Upper lobe of right lung (tissue), 1 donor: ENCODE data around the gene MAN1B1. TPM values are rescaled to one million over a fixed set of nuclear protein-coding genes. Genes with fewer than 3 reads are reported as not detected.
A peak's percentile ranks its signal among the peaks of the same experiment; 100 is the strongest.

Experiments used
- ATAC-seq: fragments of 200-7000 bp; cut with Tn5 transposase; one replicate; pipeline ENCODE4 v1.9.1; 2020; ENCODE audit warnings: mild to moderate bottlenecking, moderate library complexity
- DNase-seq: peaks from one replicate; pipeline ENCODE4 v3.0.0-alpha.2; 2020
- H3K27ac ChIP-seq: fragments of 200-600 bp; one replicate; pipeline ENCODE4 v1.8.0; 2022
- H3K27me3 ChIP-seq: fragments of 200-600 bp; one replicate; pipeline ENCODE4 v1.8.0; 2022; ENCODE audit warnings: mild to moderate bottlenecking
- H3K36me3 ChIP-seq: fragments of 200-600 bp; one replicate; pipeline ENCODE4 v1.8.0; 2022
- H3K4me1 ChIP-seq: fragments of 200-600 bp; one replicate; pipeline ENCODE4 v1.8.0; 2022
- H3K4me3 ChIP-seq: fragments of 200-600 bp; one replicate; pipeline ENCODE4 v1.8.0; 2022; ENCODE audit warnings: mild to moderate bottlenecking
- H3K9me3 ChIP-seq: fragments of 200-600 bp; one replicate; pipeline ENCODE4 v1.8.0; 2022
- intact Hi-C: fragments of 100-400 bp; cut with DNase I; formaldehyde crosslinking; loops from one replicate; pipeline ENCODE4 v1.11.0; 2022
- total RNA-seq: library from RNA; stranded (reverse); fragmentation: NEBNext Ultra II Directional; extraction: Animal tissue kit (Norgen Biotek cat#: 25700); gene quantifications from one replicate; pipeline ENCODE4 v1.2.1, GENCODE V29; 2021
- TF ChIP-seq, protein P1 (sequence below): fragments of 200-600 bp; IDR thresholded peaks from one replicate; pipeline ENCODE4 v1.8.0; 2022; ENCODE audit warnings: antibody characterized with exemption
- donor health status: DM: no; HTN: yes; CAD: no; lungs with severe emphysema.

Gene MAN1B1
- total RNA-seq, 1 donor from 2014 or later: 39.4 TPM

DNA sequence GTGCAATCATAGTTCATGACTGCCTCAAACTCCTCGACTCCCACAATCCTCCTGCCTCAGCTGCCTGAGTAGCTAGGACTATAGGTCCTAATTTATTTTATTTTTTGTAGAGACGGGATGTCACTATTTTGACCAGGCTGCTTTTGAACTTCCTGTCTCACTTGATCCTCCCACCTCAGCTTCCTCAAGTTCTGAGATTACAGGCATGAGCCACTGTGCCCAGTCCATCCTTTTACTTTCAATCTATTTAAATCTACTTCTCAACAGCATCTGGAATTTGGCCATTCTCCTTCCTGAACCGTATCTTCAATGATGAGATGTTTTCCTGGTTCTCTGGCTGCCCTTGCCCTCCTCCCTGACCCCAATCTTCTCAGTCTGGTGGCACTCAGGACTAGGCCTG, 40.0 kb downstream of the MAN1B1 start:
- peak overlapping the region; percentile 85 for H3K27ac ChIP-seq
- no peaks in the 10 kb centered on the region for H3K9me3 ChIP-seq
- H3K27me3 ChIP-seq: no peaks in the 10 kb centered on the region
- intact Hi-C loops: no loop called here
- ATAC-seq (no peak), DNase-seq (no peak)
- H3K36me3 ChIP-seq: no peaks in the 10 kb centered on the region
- H3K4me3 ChIP-seq: peak overlapping the region; percentile 44
- H3K4me1 ChIP-seq: peaks cover 26% of the 10 kb centered on the region
- TF ChIP-seq, protein P1, sequence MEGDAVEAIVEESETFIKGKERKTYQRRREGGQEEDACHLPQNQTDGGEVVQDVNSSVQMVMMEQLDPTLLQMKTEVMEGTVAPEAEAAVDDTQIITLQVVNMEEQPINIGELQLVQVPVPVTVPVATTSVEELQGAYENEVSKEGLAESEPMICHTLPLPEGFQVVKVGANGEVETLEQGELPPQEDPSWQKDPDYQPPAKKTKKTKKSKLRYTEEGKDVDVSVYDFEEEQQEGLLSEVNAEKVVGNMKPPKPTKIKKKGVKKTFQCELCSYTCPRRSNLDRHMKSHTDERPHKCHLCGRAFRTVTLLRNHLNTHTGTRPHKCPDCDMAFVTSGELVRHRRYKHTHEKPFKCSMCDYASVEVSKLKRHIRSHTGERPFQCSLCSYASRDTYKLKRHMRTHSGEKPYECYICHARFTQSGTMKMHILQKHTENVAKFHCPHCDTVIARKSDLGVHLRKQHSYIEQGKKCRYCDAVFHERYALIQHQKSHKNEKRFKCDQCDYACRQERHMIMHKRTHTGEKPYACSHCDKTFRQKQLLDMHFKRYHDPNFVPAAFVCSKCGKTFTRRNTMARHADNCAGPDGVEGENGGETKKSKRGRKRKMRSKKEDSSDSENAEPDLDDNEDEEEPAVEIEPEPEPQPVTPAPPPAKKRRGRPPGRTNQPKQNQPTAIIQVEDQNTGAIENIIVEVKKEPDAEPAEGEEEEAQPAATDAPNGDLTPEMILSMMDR: no peak

GRCh38 chr9:137127301-137128157, 40.7 kb downstream of the MAN1B1 start:
- peak overlapping the region; percentile 85 for H3K27ac ChIP-seq
- H3K4me3 ChIP-seq: peak overlapping the region; percentile 77
- no peaks in the 10 kb centered on the region for H3K27me3 ChIP-seq
- no peaks in the 10 kb centered on the region for H3K36me3 ChIP-seq
- TF ChIP-seq, protein P1: no peak
- peak; percentile 34 for ATAC-seq
- DNase-seq: peak; percentile 75
- no peaks in the 10 kb centered on the region for H3K9me3 ChIP-seq
- intact Hi-C loops: no loop called here
- H3K4me1 ChIP-seq: peaks cover 26% of the 10 kb centered on the region

GRCh38 chr9:137128158-137128861, 41.5 kb downstream of the MAN1B1 start:
- DNase-seq (no peak), ATAC-seq (no peak)
- Histone ChIP-seq H3K27ac (peak overlapping the region; percentile 85), H3K27me3 (no peaks in the 10 kb centered on the region), H3K9me3 (no peaks in the 10 kb centered on the region), H3K4me3 (peak overlapping the region; percentile 77), H3K36me3 (no peaks in the 10 kb centered on the region), H3K4me1 (peaks cover 26% of the 10 kb centered on the region)
- intact Hi-C loops: no loop called here
- TF ChIP-seq, protein P1: no peak

DNA sequence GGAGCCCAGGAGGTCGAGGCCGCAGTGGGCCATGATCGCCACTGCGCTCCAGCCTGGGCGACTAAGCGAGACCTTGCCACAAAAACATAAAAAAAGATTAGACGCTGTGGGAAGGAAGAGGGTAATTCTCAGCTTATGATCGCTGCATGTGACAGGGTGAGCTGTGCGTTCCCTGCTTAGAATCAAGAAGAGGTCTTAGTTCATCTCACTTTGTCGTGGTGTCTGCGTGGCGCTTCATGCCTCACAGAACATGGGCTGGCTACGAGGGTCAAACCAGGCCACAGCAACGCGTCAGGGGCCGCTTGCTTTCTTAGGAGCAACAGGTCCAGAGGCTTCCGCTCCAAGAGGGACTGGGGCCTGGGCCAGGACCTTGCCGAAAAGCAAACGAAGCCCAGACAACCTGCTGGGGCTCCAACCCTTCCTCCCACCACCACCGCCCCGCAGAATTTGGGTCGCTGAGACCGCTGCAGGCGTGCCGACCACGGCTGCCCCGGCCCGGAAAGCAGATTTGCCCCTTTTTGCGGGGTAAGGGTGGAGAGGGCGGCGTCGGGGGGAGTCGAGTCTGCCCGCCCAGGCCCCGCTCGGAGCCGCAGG, 42.2 kb downstream of the MAN1B1 start:
- DNase-seq: no peak
- ATAC-seq: no peak

GRCh38 chr9:137129456-137130175, 42.8 kb downstream of the MAN1B1 start:
- TF ChIP-seq, protein P1: no peak
- Histone ChIP-seq H3K4me3 (peak overlapping the region; percentile 77), H3K36me3 (no peaks in the 10 kb centered on the region), H3K4me1 (peaks cover 26% of the 10 kb centered on the region), H3K27ac (peak overlapping the region; percentile 85), H3K27me3 (no peaks in the 10 kb centered on the region), H3K9me3 (no peaks in the 10 kb centered on the region)
- DNase-seq (peak; percentile 96), ATAC-seq (peak; percentile 98)
- intact Hi-C loops: no loop called here

More for the DNA sequence above, 42.2 kb downstream of the MAN1B1 start:
- TF ChIP-seq, protein P1: no peak
- H3K36me3 ChIP-seq: no peaks in the 10 kb centered on the region
- no peaks in the 10 kb centered on the region for H3K27me3 ChIP-seq
- intact Hi-C loops: no loop called here
- no peaks in the 10 kb centered on the region for H3K9me3 ChIP-seq
- peak overlapping the region; percentile 77 for H3K4me3 ChIP-seq
- peaks cover 26% of the 10 kb centered on the region for H3K4me1 ChIP-seq
- H3K27ac ChIP-seq: peak overlapping the region; percentile 85
